T-helper 1 cell (primary cell): ENCODE data around the gene CDC20.
"Not testable (repeated sequence)": the region's sequence is repeated elsewhere in the genome, so short reads cannot be mapped to it uniquely, and the experiment has no call there.

Experiments used
- DNase-seq, 5 donors: peaks; one replicate each; pipeline ENCODE4 v3.0.0-alpha.2; 2012 to 2020

Gene CDC20

DNA sequence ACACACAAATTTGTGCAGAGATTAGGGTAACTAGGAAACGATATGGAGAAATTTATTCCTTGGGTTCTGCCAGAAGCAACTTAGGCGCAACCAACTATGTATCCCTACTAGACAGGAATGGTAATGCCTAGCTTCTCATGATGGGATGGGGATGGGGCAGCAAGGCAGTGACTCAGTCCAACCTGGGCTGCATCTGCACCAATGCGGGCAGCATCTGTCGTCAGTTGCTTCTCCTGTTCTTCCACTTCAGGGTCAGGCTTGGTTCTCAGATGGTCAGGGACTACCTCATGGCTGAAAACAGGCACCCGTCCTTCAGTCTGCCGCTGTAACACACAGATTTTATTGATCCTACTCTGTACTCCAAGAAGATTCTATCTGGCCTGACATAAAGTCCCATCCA is 27.9 kb downstream of the CDC20 start:
- no peak for DNase-seq

- no peak for DNase-seq
Observed at GRCh38 chr1:43387976-43388599, 29.3 kb downstream of the CDC20 start.

- no peak for DNase-seq
Observed at GRCh38 chr1:43388613-43389012, 29.8 kb downstream of the CDC20 start.

DNA sequence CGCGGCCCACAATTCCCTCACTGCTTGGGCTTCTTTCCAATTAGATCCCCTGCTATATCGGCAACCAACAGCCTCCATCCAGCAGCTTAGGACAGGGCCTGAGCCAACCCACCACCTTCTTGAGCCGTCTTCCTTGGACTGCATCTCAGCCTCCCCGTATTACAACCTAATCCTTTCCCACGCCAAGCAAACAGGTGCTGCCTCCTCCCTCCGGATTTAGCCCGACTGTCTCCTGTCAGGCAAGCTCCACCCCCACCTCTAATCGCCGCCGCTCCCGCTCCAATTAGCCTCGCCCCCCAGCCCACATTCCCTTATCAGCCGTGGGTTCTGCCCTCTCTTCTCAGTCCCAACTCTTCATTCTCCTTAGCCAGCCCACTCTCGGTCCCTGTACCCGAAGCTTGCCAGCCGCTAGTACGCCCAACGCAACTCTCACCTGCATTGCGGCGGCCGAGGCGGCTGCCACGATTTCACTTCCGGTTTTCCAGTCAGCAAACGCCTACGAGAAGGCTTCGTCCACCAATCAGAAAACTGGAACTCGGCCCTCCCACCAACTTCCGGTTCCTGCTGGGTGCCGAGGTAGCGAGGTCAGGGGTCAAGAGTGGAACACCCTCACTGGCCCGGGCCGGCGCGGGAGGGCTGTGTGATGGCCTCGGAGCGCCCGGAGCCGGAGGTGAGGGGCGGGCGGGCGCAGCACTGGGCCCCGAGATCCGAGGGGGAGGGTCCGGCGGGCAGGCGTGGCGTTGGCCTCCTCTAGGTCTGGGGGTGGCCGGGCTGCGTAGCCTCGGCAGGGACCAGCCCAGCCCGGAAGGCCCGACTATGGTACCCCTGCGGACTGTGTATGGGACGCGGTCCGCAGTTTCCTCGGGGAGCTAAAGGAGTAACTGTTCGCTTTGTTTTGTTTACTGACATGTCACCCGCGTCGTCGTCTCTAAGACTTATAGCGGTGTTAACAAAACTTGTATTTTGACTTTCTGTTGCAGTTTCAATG is 30.8 kb downstream of the CDC20 start, which contains the start of the genes MED8 and SZT2:
Gene MED8, minus strand, starts transcription at position 475 of the 988 bp plus-strand sequence. Its CDS starts 36 bp downstream, at position 439.
Gene SZT2, plus strand, starts transcription at position 574 of the 988 bp plus-strand sequence. Its CDS starts 70 bp downstream, at position 644.
- peak; percentile 81 to 94 (median 89) for DNase-seq

GRCh38 chr1:43392702-43393101 is 33.9 kb downstream of the CDC20 start:
- DNase-seq = no peak

DNA sequence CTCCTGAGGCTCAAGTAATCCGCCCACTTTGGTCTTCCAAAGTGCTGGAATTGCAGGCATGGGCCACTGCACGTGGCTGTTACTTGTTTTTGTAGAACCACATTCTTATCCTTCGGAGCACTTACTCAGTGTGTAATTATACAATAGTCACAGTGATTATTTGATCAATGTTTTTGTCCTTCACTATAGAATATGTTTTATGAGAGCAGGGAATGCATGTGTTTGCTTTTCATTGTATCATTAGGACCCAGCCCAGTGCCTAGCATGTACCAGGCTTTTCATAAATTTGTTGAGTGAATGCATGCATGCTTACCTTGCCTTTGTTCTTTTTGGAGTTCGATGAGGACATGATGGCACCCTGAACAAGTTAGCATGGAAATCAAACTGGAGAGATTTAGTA is 36.7 kb downstream of the CDC20 start:
- DNase-seq = no peak

DNA sequence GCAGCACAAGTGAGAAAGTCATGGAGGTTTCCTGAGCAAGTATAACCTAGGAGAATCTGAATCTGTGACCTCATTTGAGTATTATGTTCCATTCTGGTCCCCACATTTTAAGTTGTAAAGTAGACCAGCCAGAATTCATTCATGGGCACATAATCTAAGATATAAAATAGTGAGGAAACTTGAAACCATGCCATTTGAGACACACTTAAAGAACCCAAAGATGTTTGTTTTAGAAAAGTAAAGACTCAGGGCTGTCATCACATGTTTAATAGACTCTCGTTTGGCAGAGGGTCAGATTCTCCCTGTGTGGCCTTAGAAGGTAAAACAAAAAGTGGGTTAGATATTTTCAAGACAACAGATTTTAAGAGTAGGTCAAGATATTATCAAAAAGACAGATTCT is 37.3 kb downstream of the CDC20 start:
- no peak for DNase-seq

GRCh38 chr1:43398227-43398626 is 39.4 kb downstream of the CDC20 start:
- DNase-seq = no peak

DNA sequence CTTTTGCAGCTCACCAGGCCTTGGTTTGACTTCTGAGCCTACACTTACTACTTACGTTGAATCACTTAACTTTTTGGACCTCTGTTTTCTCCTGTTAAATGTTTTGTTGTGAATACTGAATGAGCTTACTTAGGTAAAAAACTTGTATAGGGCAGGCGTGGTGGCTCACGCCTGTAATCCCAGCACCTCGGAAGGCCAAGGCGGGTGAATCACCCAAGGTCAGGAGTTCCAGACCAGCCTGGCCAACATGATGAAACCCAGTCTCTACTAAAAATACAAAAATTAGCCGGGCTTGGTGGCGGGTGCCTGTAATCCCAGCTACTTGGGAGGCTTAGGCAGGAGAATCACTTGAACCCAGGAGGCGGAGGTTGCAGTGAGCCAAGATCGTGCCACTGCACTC is 41.7 kb downstream of the CDC20 start:
- DNase-seq = not testable (repeated sequence)

DNA sequence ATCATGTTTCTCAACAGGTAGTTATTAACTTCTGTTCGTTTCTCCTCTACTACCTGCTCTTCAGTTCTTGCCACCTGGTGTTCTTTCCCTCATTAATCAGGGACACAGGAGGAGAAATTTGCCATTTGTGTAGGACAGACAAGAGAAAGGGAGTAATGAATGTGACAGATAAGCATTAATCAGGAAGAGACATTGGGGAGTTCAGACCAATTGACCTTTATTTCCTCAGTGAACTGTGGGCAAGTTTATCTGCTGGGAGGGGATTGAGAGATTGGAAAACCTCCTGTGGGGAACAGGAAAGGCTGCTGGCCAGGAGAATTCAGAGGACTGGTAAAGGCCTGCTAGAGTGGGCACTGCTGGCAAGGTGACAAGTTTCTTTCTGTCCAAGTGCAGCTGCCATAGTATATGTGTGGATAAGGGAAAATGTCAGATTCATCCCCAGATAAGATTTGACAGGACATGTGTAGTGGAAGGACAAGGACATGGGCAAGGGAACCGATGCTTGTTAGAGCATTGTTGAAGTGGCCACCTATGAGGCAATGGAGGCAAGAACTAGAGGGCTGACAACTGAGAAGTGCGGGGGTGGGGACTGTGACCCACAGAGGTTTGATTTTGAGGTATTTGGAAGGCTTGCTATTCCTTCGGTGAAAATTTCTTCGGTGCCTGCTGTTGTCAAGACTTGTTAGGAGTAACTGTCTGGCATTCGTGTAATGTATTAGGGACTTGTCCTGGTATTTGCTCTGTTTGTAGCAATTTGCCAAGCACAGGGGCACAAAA is 43.5 kb downstream of the CDC20 start:
- no peak for DNase-seq

DNA sequence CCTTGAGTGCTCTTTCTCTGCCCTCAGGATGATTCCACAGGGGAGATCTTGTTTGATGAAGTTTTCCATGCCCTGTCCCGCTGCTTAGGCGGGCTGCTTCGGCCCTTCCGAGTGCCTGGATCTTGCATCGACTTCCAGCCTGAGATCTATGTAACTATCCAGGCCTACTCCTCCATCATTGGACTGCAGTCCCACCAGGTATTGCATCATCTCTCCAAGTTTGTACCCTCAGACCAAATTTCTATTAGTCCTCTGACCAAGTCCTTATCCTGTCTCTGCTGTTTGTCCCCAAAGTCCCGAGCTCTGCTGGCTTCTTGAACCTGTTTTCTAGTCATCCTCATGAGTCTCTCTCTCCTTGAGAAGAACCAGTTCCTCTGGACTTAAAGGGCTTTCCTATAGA is 45.6 kb downstream of the CDC20 start:
- no peak for DNase-seq

- DNase-seq = no peak
Observed at GRCh38 chr1:43405219-43405875, 46.6 kb downstream of the CDC20 start.

DNA sequence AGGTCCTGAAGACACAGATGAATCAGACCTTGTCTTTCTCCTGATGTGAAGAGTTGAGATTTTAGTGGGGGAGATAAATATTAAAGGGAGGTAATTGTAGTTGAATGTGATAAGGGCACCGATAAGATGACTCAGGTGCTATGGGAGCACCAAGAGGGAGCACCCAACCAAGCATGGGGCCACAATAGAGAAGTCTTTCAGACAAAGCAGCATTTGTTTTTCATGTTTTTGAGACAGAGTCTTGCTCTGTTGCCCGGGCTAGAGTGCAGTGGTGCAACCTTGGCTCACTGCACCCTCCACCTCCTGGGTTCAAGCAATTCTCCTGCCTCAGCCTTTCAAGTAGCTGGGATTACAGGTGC is 47.1 kb downstream of the CDC20 start:
- DNase-seq = no peak

GRCh38 chr1:43410571-43410970 is 51.8 kb downstream of the CDC20 start:
- no peak for DNase-seq
